Thoracic aorta (tissue), 2 donors: ENCODE measurements around the gene TMEM235. TPM values are rescaled to one million over a fixed set of nuclear protein-coding genes. Genes with fewer than 3 reads are reported as not detected.

Source experiments
- ATAC-seq: fragments of 150-250 bp; one replicate; pipeline ENCODE4 v1.8.0; 2017; ENCODE audit warnings: low read depth; ENCODE audit not compliant: insufficient number of reproducible peaks, low FRiP score
- DNase-seq: peaks from one replicate; pipeline ENCODE4 v3.0.0-alpha.2; 2020; ENCODE audit warnings: low spot score
- H3K27ac ChIP-seq, 2 donors: fragments of 200-600 bp; sonication (generic); 1 replicate in 1 of 2; 2 replicates in 1 of 2; pipeline ENCODE4 v1.5.1; 2016; ENCODE audit warnings: mild to moderate bottlenecking in 2 of 2, moderate library complexity in 2 of 2
- H3K27me3 ChIP-seq: fragments of 200-600 bp; sonication (generic); replicated peaks from 2 replicates; pipeline ENCODE4 v1.6.0; 2016; ENCODE audit warnings: mild to moderate bottlenecking; ENCODE audit not compliant: insufficient read depth
- H3K36me3 ChIP-seq: fragments of 200-600 bp; sonication (generic); one replicate; pipeline ENCODE4 v1.5.1; 2016
- H3K4me1 ChIP-seq, 2 donors: fragments of 200-600 bp; sonication (generic); 1 replicate in 1 of 2; 2 replicates in 1 of 2; pipeline versions ENCODE4 v1.5.1 to v1.6.0; 2016; ENCODE audit warnings: low read depth in 2 of 2, mild to moderate bottlenecking in 1 of 2; ENCODE audit not compliant: control insufficient read depth in 1 of 2
- H3K4me3 ChIP-seq: fragments of 200-600 bp; sonication (generic); 2 replicates; pipeline ENCODE4 v1.5.1; 2016; ENCODE audit warnings: mild to moderate bottlenecking
- H3K9me3 ChIP-seq: fragments of 200-600 bp; sonication (generic); 2 replicates; pipeline ENCODE4 v1.5.1; 2016
- total RNA-seq, 2 donors: library from RNA; depleted of rRNA; stranded (reverse); fragments of >200 nt; gene quantifications; one replicate each; pipeline versions ENCODE4 v1.1.0 to v1.2.3, GENCODE V29; 2016
- TF ChIP-seq, protein P1 (sequence below): fragments of 200-600 bp; sonication (generic); IDR thresholded peaks from one replicate; pipeline ENCODE4 v1.5.1; 2019; ENCODE audit warnings: antibody characterized with exemption

The TMEM235 gene
- total RNA-seq, 2 donors from 2014 or later: not detected

DNA sequence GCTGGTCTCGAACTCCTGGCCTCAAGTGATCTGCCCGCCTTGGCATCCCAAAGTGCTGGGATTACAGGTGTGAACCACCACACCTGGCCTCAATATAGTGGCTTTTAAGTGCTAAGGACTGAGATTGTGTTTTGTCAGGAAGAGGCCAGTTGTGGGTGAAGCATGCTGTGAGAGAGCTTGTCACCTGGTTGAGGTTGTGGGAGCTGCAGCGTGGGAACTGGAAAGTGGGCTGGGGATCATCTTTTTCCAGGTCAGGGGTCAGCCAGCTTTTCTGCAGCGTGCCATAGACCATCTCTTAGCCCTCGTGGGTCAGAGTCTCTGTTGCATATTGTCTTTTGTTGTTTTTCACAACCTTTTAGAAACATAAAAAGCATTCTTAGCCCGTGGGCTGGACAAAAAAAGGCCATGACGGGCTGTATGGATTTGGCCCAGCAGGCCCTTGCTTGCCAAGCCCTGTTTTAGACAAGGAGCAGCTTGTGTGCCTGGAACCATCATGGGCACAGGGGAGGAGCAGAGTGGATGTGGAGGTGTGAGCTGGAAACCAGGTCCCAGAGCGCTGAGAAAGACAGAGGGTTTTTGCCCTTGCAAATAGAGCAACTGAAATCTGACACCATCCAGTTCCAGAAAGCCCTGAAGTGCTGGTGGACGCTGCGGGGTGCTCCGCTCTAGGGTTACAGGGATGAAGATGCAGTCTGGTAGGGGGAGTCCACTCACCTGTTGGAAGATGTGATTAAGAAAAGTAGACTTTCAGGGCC lies 11.9 kb upstream of the TMEM235 start:
- Histone ChIP-seq H3K4me3 (no peak overlapping the region), H3K27ac (no peak overlapping the region), H3K36me3 (no peaks in the 10 kb centered on the region), H3K9me3 (no peaks in the 10 kb centered on the region), H3K27me3 (no peaks in the 10 kb centered on the region), H3K4me1 (peaks cover 0 to under 1% of the 10 kb centered on the region in 2 donors)
- TF ChIP-seq, protein P1, sequence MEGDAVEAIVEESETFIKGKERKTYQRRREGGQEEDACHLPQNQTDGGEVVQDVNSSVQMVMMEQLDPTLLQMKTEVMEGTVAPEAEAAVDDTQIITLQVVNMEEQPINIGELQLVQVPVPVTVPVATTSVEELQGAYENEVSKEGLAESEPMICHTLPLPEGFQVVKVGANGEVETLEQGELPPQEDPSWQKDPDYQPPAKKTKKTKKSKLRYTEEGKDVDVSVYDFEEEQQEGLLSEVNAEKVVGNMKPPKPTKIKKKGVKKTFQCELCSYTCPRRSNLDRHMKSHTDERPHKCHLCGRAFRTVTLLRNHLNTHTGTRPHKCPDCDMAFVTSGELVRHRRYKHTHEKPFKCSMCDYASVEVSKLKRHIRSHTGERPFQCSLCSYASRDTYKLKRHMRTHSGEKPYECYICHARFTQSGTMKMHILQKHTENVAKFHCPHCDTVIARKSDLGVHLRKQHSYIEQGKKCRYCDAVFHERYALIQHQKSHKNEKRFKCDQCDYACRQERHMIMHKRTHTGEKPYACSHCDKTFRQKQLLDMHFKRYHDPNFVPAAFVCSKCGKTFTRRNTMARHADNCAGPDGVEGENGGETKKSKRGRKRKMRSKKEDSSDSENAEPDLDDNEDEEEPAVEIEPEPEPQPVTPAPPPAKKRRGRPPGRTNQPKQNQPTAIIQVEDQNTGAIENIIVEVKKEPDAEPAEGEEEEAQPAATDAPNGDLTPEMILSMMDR: no peak
- DNase-seq (no peak), ATAC-seq (no peak)

DNA sequence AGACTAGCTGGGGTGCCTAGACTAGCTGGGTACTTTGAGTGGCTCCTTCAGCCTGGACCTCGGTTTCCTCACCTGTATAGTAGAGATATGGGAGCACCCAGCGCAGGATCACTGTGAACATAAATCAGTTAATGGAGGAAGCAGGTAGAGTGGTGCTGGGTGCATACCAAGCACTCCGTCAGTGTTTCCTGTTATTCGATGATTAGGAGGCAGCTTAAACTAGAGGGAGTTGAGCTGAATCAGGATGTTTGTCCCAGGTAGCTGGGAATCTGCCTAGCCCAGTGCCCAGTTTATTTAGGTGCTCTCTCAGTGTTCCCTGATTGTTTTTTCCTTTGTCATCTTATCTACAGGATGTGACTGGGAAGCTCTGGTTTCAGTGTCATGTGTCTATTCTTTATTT lies 8.4 kb upstream of the TMEM235 start:
- Histone ChIP-seq H3K9me3 (no peaks in the 10 kb centered on the region), H3K27ac (no peak overlapping the region), H3K4me3 (no peak overlapping the region), H3K27me3 (no peaks in the 10 kb centered on the region), H3K36me3 (no peaks in the 10 kb centered on the region), H3K4me1 (no peaks in the 10 kb centered on the region)
- ATAC-seq: no peak
- TF ChIP-seq, protein P1: no peak
- no peak for DNase-seq

DNA sequence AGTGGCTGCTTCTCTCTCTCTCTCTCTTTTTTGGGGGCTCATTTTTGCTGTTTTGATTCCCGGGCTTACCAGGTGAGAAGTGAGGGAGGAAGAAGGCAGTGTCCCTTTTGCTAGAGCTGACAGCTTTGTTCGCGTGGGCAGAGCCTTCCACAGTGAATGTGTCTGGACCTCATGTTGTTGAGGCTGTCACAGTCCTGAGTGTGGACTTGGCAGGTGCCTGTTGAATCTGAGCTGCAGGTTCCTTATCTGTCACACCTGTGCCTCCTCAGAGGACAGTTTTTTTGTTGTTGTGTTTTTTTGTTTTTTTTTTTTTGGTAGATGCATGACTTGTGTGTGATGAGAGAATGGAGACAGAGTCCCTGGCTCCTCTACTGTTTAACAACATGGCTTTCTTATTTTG lies 7.7 kb upstream of the TMEM235 start:
- TF ChIP-seq, protein P1: no peak
- Histone ChIP-seq H3K27ac (no peak overlapping the region), H3K4me1 (no peaks in the 10 kb centered on the region), H3K4me3 (no peak overlapping the region), H3K9me3 (no peaks in the 10 kb centered on the region), H3K36me3 (no peaks in the 10 kb centered on the region), H3K27me3 (no peaks in the 10 kb centered on the region)
- DNase-seq: no peak
- ATAC-seq: no peak

DNA sequence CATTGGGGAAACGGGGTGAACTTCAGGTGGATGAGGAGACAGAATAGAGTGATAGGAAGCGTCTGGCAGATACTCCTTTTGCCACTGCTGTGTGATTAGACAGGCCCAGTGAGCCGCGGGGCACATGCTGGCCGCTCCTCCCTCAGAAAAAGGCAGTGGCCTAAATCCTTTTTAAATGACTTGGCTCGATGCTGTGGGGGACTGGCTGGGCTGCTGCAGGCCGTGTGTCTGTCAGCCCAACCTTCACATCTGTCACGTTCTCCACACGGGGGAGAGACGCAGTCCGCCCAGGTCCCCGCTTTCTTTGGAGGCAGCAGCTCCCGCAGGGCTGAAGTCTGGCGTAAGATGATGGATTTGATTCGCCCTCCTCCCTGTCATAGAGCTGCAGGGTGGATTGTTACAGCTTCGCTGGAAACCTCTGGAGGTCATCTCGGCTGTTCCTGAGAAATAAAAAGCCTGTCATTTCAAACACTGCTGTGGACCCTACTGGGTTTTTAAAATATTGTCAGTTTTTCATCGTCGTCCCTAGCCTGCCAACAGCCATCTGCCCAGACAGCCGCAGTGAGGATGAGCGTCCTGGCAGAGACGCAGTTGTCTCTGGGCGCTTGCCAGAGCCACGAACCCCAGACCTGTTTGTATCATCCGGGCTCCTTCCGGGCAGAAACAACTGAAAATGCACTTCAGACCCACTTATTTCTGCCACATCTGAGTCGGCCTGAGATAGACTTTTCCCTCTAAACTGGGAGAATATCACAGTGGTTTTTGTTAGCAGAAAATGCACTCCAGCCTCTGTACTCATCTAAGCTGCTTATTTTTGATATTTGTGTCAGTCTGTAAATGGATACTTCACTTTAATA lies 7.0 kb upstream of the TMEM235 start:
- no peak overlapping the region for H3K27ac ChIP-seq

More for the DNA sequence above, 7.0 kb upstream of the TMEM235 start:
- Histone ChIP-seq H3K27me3 (no peaks in the 10 kb centered on the region), H3K9me3 (no peaks in the 10 kb centered on the region), H3K36me3 (no peaks in the 10 kb centered on the region), H3K4me3 (no peak overlapping the region), H3K4me1 (no peaks in the 10 kb centered on the region)
- no peak for DNase-seq
- ATAC-seq: no peak
- TF ChIP-seq, protein P1: no peak
